DMS53 treated with DMSO at 0.1 percent for 48 hours (cell line): ENCODE results near the gene FXYD7.
A peak's percentile ranks its signal among the peaks of the same experiment; 100 is the strongest.
"Not testable (repeated sequence)": the region's sequence is repeated elsewhere in the genome, so short reads cannot be mapped to it uniquely, and the experiment has no call there.

Source experiments
- DNase-seq: peaks from one replicate; lab custom pipeline; 2025; ENCODE audit not compliant: unreplicated experiment; lab: John Stamatoyannopoulos, UW

The FXYD7 gene

GRCh38 chr19:35125749-35126623 lies 17.1 kb upstream of the FXYD7 start:
- no peak for DNase-seq

DNA sequence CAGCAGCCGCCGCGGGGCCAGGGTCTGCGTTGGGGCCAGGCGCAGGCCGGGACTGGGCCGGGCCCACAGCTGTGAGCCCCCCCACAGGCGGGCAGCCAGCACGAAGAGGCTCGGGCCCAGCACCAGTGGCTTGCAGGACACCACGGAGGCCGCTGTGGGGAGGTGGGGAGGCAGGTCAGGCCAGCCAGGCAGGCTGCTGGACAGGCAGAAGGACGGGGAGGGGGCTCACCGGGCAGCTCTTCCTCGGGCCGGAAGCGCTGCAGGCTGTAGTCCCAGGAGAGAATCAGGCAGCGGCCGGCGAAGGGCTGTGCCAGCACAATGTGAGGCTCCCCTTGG lies 16.5 kb upstream of the FXYD7 start:
- DNase-seq: no peak

DNA sequence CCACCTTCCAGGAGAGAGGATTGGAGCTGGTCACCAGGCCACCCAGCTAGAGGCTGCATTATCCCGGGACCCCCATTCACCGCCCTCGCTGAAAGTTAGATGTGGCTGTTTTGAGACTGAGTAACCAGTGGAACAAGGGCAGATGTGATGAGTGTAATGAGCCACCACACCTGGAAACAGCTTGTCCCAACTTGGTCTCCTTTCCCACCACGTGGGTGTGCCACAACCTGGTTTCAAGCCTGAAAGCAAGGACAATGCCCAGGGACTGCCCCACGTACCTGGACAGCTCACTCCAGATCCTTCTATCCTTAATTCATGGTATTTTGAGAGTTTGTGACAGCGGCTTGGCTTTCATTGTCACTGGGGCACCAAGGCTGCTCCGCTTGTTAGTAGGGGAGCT lies 15.2 kb upstream of the FXYD7 start:
- no peak for DNase-seq

- DNase-seq: no peak
Measured at GRCh38 chr19:35128398-35129057, 14.5 kb upstream of the FXYD7 start.

- not testable (repeated sequence) for DNase-seq
Measured at GRCh38 chr19:35129724-35130274, 13.3 kb upstream of the FXYD7 start.

GRCh38 chr19:35130761-35131720 lies 12.0 kb upstream of the FXYD7 start:
- DNase-seq: no peak

GRCh38 chr19:35132254-35132653 lies 10.8 kb upstream of the FXYD7 start:
- no peak for DNase-seq

DNA sequence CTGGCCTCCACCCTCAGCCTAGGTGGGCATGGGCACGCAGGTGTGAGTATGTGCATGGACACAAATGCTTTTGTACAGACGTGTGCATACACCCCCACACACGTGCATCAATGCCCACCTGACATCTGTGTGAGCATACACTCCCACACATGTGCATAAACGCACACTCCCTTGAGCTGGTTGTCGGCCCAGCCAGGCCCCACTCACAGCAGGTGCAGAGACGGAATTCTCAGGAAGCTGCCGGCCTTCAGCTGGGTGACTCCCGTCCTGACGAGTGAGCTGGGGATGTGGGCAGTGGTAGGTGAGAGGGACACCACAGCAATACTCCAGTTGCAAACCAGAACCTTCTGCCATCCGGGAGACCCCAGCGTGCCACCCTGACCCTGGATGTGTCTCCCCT lies 9.2 kb upstream of the FXYD7 start:
- DNase-seq: no peak

GRCh38 chr19:35134601-35135242 lies 8.3 kb upstream of the FXYD7 start, which contains the start of gene LGI4:
Gene LGI4 (minus strand): TSS chr19:35135059. CDS start chr19:35134680, 379 bp downstream.
- no peak for DNase-seq

GRCh38 chr19:35135389-35135909 lies 7.6 kb upstream of the FXYD7 start:
- DNase-seq: peak; percentile 19

GRCh38 chr19:35136231-35136630 lies 6.8 kb upstream of the FXYD7 start:
- DNase-seq: no peak

DNA sequence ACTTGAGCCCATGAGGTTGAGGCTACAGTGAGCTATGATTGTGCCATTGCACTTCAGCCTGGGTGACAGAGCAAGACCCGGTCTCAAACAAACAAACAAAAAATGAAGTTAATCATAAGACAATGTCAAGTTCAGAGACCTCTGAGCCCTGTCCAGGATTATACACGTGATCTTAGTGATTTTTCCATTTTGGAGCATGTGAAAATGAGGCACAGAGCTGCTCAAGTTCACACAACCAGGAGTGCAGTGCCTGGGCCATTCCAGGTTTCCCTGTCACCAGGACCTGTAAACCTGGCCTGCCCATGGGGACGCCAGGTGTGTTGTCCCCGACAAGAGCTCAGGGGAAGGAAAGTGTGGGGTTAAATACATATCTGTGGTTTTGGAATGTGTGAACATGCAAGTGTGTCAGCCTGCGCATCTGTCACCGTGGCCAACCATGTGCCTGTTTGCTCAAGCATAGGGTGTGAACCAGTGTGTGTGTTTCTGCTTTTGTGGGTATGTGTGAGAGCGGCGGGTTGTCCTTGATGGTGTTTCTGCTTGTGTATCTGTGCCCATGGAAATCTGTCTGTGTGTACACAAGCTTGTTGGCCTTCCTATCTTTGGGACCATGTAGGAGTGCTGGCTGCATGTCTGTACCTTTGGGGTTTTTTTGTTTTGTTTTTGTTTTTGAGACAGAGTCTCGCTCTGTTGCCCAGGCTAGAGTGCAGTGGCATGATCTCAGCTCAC lies 5.9 kb upstream of the FXYD7 start:
- DNase-seq: no peak

- no peak for DNase-seq
Measured at GRCh38 chr19:35138305-35138892, 4.7 kb upstream of the FXYD7 start, which contains the start of gene FXYD1. Gene FXYD1 (plus strand): TSS chr19:35138824. CDS start chr19:35140080, 1,256 bp downstream.

DNA sequence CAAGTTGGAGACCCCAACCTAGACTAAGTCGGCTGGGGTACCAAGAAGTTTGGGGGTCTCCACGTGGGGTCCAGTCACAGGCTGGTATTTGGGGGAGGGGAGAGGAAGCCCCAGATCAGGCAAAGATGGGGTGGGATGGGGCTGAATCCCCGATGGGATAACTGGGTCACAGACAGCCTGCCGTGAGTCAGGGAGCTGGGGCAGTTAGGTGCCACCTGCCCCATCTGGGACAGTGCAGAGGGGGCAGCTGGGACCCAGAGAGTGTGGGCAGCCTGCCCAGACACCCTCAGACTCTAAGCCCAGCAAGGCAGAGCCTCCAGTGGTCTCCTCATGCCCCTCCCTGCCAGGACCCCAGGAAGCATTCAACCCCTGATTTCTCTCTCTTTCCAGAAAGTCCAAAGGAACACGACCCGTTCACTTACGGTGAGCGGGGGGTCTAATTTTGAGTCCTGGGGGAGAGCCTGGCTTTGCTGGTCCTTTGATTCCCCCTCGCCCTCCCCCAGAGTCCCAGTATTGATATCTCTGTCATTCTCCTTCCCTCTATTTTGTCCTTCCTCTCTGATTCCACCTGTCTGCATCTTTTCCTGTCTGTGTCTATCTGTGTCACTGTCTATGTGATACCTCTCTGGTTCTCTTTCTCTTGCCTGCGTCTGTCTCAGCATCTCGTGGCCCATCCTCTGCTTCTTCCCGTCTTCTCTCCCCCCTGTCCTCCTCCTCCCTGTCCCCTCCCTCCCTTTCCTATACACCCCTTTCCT lies 2.7 kb upstream of the FXYD7 start:
- peak; percentile 26 for DNase-seq

DNA sequence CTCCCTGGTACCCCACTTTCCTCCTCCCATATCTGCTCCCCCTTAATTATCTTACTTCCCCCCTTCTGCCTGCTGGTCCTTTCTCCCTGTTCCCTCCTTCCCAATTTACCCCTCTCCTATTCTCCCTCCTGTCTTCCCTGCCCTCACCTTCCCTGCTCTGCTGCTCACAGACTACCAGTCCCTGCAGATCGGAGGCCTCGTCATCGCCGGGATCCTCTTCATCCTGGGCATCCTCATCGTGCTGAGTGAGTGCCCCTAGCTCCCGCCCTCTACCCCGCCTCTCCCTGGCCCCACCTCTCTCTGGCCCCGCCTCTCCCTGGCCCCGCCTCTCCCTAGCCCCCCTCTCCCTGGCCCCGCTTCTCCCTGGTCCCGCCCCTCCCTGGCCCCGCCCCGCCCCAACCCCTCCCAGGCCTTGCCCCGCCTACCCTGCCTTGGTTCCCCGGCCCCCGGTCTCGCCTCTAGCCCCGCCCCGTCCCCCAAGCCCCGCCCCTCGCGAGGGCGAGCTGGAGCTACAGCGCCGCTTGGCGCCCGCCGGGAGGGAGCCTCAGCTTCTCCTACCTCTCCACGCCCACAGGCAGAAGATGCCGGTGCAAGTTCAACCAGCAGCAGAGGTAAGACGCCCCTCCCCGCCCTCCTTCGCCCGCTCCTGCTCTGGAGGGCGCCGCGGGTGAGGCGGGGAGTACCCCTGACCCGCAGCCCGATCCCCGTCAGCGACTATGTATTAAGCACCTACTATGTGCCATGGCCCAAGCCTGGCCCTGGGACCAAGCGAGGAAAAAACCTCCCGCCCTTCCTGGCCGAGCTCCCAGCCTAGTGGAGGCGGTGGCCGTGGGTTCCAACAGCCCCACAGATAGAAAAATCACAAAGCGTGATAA lies 1.9 kb upstream of the FXYD7 start:
- DNase-seq: peak; percentile 92

DNA sequence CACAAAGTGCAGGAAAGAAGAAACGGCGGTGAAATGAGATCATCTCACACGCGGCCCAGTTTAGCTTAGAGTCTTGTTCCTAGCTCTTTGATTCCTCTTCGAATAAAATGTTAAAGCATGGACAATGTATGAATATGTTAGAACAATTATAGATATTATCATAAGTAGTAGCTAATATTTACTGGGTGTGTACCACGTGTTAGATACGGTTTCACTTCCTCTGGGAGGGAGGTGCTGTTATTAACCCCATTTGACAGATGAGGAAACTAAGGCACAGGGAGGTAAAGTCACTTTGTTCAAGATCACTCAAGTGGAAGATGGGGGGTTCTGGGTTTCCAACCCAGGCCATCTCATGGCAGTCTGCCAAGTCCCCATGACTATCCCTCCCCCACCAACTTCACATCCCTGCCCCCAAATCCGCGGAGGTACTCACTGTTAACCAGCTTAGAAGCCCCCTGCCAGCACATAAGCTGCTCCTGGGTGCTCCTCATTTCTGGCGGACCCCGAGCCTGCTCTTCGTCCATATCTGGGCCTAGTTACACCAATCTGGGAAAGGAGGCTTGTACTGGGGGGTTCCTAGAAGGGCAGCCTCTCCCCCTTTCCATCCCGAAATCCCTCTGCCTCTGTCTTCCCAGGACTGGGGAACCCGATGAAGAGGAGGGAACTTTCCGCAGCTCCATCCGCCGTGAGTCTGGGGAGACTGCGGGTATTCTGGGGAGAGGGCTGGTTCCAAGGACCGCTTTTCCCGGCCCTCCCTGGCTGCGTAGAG lies 1.0 kb upstream of the FXYD7 start:
- DNase-seq: peak; percentile 38
